OCI-LY7 (cell line): ENCODE results near the gene CHN2.

Source experiments
- EZH2phosphoT487 ChIP-seq: fragments of 200-600 bp; sonication (generic); IDR thresholded peaks from 2 replicates; pipeline ENCODE4 v1.6.1; 2018; ENCODE audit warnings: low read depth, borderline replicate concordance, mild to moderate bottlenecking, mixed run types, antibody characterized with exemption, low read length, moderate library complexity, mixed read lengths
- TF ChIP-seq, protein P1 (sequence below): fragments of 200-600 bp; sonication (generic); conservative IDR thresholded peaks from 2 replicates; pipeline ENCODE4 v1.5.1; 2014; ENCODE audit warnings: mild to moderate bottlenecking, antibody characterized with exemption, low read length, moderate library complexity, mixed read lengths

- TF ChIP-seq, protein P1, sequence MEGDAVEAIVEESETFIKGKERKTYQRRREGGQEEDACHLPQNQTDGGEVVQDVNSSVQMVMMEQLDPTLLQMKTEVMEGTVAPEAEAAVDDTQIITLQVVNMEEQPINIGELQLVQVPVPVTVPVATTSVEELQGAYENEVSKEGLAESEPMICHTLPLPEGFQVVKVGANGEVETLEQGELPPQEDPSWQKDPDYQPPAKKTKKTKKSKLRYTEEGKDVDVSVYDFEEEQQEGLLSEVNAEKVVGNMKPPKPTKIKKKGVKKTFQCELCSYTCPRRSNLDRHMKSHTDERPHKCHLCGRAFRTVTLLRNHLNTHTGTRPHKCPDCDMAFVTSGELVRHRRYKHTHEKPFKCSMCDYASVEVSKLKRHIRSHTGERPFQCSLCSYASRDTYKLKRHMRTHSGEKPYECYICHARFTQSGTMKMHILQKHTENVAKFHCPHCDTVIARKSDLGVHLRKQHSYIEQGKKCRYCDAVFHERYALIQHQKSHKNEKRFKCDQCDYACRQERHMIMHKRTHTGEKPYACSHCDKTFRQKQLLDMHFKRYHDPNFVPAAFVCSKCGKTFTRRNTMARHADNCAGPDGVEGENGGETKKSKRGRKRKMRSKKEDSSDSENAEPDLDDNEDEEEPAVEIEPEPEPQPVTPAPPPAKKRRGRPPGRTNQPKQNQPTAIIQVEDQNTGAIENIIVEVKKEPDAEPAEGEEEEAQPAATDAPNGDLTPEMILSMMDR: no peak
- no peak for TF ChIP-seq EZH2phosphoT487
These were observed 286.5 kb downstream of the CHN2 start for GRCh38 chr7:29480934-29481651.
